Spleen (tissue), 11 donors: ENCODE data around the gene DNAJC7. TPM values are rescaled to one million over a fixed set of nuclear protein-coding genes. Genes with fewer than 3 reads are reported as not detected.

Experiments used
- DNase-seq: peaks from one replicate; pipeline ENCODE4 v3.0.0-alpha.2; 2020
- H3K27ac ChIP-seq, 8 donors: fragments of 200-600 bp; sonication (generic) in 7 of 8; 1 replicate in 4 of 8; 2 replicates in 4 of 8; pipeline versions ENCODE4 v1.5.0 to v1.8.0; 2016 to 2021; ENCODE audit warnings: inconsistent platforms in 4 of 8, mild to moderate bottlenecking in 4 of 8, moderate library complexity in 1 of 8
- H3K27me3 ChIP-seq, 7 donors: fragments of 200-600 bp; sonication (generic) in 6 of 7; replicated peaks in 1 of 7; 1 replicate in 4 of 7; 2 replicates in 3 of 7; pipeline versions ENCODE4 v1.5.0 to v1.8.0; 2016 to 2021; ENCODE audit warnings: inconsistent platforms in 3 of 7, mild to moderate bottlenecking in 1 of 7
- H3K36me3 ChIP-seq, 6 donors: fragments of 200-600 bp; sonication (generic) in 5 of 6; 1 replicate in 4 of 6; 2 replicates in 2 of 6; pipeline versions ENCODE4 v1.5.0 to v1.8.0; 2016 to 2021; ENCODE audit warnings: inconsistent platforms in 2 of 6
- H3K4me1 ChIP-seq, 6 donors: fragments of 200-600 bp; sonication (generic) in 5 of 6; 1 replicate in 3 of 6; 2 replicates in 3 of 6; pipeline versions ENCODE4 v1.5.0 to v1.8.0; 2016 to 2021; ENCODE audit warnings: inconsistent platforms in 3 of 6
- H3K4me3 ChIP-seq, 8 donors: fragments of 200-600 bp; sonication (generic) in 7 of 8; 1 replicate in 4 of 8; 2 replicates in 4 of 8; pipeline versions ENCODE4 v1.5.0 to v1.8.0; 2016 to 2021; ENCODE audit warnings: inconsistent platforms in 4 of 8, mild to moderate bottlenecking in 4 of 8, moderate library complexity in 2 of 8
- H3K9me3 ChIP-seq, 8 donors: fragments of 200-600 bp; sonication (generic) in 7 of 8; 1 replicate in 4 of 8; 2 replicates in 4 of 8; pipeline versions ENCODE4 v1.5.0 to v1.8.0; 2016 to 2021; ENCODE audit warnings: inconsistent platforms in 4 of 8
- POLR2A ChIP-seq, 3 donors: fragments of 450-650 bp; IDR thresholded peaks; one replicate each; pipeline ENCODE4 v1.5.1; 2017; ENCODE audit warnings: antibody characterized with exemption in 3 of 3, mild to moderate bottlenecking in 1 of 3
- POLR2AphosphoS5 ChIP-seq, 3 donors: sonication (generic); formaldehyde crosslinking; IDR thresholded peaks; one replicate each; pipeline ENCODE4 v1.5.1; 2017; ENCODE audit warnings: antibody characterized with exemption in 3 of 3
- WGBS, 5 donors: extraction: QIAGEN DNeasy Blood & Tissue Kit in 3 of 5; methylation state at CpG; one replicate each; pipeline versions ENCODE4 v1.1.5 to v1.1.7; 2013 to 2018; 5-methylcytosine and 5-hydroxymethylcytosine counted together
- intact Hi-C: fragments of 100-400 bp; cut with DNase I; formaldehyde crosslinking; loops from one replicate; pipeline ENCODE4 v1.15.0; 2023; ENCODE audit warnings: low total_unique reads
- polyA plus RNA-seq, 3 donors: library from polyadenylated mRNA; stranded (reverse); fragments of 200-250 nt; gene quantifications; one replicate each; pipeline ENCODE4 v1.2.1, GENCODE V29; 2013
- total RNA-seq, 7 donors: library from RNA; depleted of rRNA in 3 of 7; stranded (reverse); fragments of >200 nt in 3 of 7; fragmentation: NEBNext Ultra II Directional in 4 of 7; extraction: Animal tissue kit (Norgen Biotek cat#: 25700) in 4 of 7; gene quantifications; one replicate each; pipeline versions ENCODE4 v1.1.0 to v1.2.1, GENCODE V29; 2016 to 2021
- TF ChIP-seq, protein P1 (sequence below), 11 experiments: fragments of 200-600 bp in 7 of 11; fragments of 450-650 bp in 4 of 11; sonication (generic) in 4 of 11; IDR thresholded peaks in 8 of 11; conservative IDR thresholded peaks in 3 of 11; 1 replicate in 7 of 11; 2 replicates in 4 of 11; pipeline versions ENCODE4 v1.4.0 to v1.8.0; 2016 to 2021; ENCODE audit warnings: antibody characterized with exemption in 11 of 11, inconsistent platforms in 4 of 11, mild to moderate bottlenecking in 1 of 11
- donor health status: healthy with polysubstance abuse.
- donor health status: DM: no; HTN: no; CAD: no; lungs with moderate emphysema.
- donor health status: DM: no; HTN: no; CAD: no.
- donor health status: Bipolar disorder and iron deficiency.
- donor health status: healthy.
- donor health status: DM: no; HTN: no; CAD: no.
- donor health status: DM: yes; HTN: yes; CAD: no.

Gene DNAJC7
- total and polyA plus RNA-seq, 10 donors: 60.6 to 108 (median 79.2) TPM

DNA sequence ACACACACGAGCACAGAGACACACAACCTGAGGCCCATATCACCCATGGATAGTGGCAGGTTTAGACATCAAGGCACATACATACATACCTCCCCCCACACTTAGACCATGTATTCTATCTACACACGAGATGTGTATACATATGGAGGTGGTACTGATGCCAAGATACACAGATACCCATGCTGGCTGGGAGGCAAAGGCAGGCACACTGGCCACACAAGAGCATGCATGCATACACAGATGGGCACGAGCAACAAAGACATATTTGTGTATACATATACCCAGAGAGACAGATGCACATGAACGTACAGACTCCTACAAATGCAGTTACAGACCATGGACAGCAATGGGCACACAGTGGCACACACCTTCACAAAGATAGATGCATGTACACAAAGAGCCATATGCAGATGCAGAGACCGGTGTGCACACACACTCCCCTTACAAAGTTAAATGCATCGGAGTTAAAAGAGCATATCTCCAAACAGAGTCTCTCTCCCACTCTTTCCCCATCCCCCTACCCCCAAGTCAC is 35.2 kb upstream of the DNAJC7 start:
- intact Hi-C loops: no loop called here
- Histone ChIP-seq H3K27ac (no peak overlapping the region), H3K27me3 (peaks cover 0 to 49% (median 0%) of the 10 kb centered on the region in 7 donors), H3K4me1 (peaks cover 0 to 24% (median 14%) of the 10 kb centered on the region in 6 donors), H3K9me3 (peaks cover 0 to 4% (median 0%) of the 10 kb centered on the region in 8 donors), H3K4me3 (no peak overlapping the region), H3K36me3 (no peaks in the 10 kb centered on the region)
- WGBS, 5 donors: 75 to 88% (median 79%) methylated on average over 6 of the region's 6 CpGs
- DNase-seq: no peak
- TF ChIP-seq, protein P1, sequence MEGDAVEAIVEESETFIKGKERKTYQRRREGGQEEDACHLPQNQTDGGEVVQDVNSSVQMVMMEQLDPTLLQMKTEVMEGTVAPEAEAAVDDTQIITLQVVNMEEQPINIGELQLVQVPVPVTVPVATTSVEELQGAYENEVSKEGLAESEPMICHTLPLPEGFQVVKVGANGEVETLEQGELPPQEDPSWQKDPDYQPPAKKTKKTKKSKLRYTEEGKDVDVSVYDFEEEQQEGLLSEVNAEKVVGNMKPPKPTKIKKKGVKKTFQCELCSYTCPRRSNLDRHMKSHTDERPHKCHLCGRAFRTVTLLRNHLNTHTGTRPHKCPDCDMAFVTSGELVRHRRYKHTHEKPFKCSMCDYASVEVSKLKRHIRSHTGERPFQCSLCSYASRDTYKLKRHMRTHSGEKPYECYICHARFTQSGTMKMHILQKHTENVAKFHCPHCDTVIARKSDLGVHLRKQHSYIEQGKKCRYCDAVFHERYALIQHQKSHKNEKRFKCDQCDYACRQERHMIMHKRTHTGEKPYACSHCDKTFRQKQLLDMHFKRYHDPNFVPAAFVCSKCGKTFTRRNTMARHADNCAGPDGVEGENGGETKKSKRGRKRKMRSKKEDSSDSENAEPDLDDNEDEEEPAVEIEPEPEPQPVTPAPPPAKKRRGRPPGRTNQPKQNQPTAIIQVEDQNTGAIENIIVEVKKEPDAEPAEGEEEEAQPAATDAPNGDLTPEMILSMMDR (IDR thresholded peaks at IDR 0.05 in 8 of 11, conservative IDR thresholded peaks at IDR 0.05 in 3 of 11): no peak
- TF ChIP-seq POLR2AphosphoS5 (IDR thresholded peaks at IDR 0.05) (no peak), POLR2A (IDR thresholded peaks at IDR 0.05) (no peak)

DNA sequence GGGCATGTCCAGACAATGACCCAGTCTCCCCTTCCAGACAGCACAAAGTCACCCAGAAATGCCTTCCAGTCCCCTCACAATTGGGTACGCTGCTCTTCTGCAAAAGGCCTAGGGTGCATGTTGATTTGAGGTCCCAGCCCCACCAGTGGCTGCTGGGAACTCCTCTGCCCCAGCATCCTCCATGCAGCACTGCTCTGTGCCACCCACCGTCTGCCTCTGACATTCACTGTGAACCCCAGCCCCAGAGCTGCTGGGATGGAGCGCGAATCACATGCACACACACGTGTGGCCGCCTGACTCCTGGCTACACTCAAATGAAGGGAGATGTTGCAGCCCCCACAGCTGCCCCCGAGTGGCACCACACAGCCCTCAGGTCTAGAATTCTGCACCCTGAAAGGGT is 34.4 kb upstream of the DNAJC7 start:
- H3K9me3 ChIP-seq: peaks cover 0 to 3% (median 0%) of the 10 kb centered on the region in 8 donors
- H3K4me3 ChIP-seq: no peak overlapping the region
- peaks cover 0 to 49% (median 0%) of the 10 kb centered on the region in 7 donors for H3K27me3 ChIP-seq
- intact Hi-C loops: no loop called here
- peaks cover 0 to 24% (median 14%) of the 10 kb centered on the region in 6 donors for H3K4me1 ChIP-seq
- WGBS, 5 donors: 90 to 95% (median 92%) methylated on average over 4 to 7 of the region's 7 CpGs
- DNase-seq: no peak
- H3K27ac ChIP-seq: no peak overlapping the region
- H3K36me3 ChIP-seq: no peaks in the 10 kb centered on the region
- TF ChIP-seq POLR2AphosphoS5 (IDR thresholded peaks at IDR 0.05): no peak
- TF ChIP-seq, protein P1 (IDR thresholded peaks at IDR 0.05 in 8 of 11, conservative IDR thresholded peaks at IDR 0.05 in 3 of 11): no peak
- TF ChIP-seq POLR2A (IDR thresholded peaks at IDR 0.05): no peak

DNA sequence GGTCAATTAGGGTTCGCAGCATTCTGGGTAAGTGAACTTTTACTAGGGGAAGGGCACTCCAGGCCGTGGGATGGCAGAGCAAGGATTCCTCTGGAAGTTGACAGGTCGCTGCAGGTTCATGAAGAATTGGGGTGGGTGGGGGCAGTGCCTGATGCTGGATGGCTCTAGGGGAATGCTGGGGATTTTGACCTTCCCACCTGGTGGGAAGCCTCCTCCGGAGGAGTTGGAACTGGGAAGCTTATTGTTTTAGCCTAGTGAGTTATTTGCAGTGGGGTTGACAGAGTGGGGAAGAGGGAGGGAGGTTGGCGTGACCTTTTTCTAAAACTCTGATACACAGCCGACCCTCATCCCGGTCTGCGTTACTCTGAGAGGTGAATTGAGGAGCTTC is 33.8 kb upstream of the DNAJC7 start:
- TF ChIP-seq, protein P1 (IDR thresholded peaks at IDR 0.05 in 8 of 11, conservative IDR thresholded peaks at IDR 0.05 in 3 of 11): no peak
- no peak for TF ChIP-seq POLR2AphosphoS5 (IDR thresholded peaks at IDR 0.05)
- TF ChIP-seq POLR2A (IDR thresholded peaks at IDR 0.05): no peak
- H3K27me3 ChIP-seq: peaks cover 0 to 46% (median 0%) of the 10 kb centered on the region in 7 donors
- no peak overlapping the region for H3K27ac ChIP-seq
- WGBS, 5 donors: 65 to 73% (median 68%) methylated on average over 8 of the region's 8 CpGs
- DNase-seq: no peak
- no peaks in the 10 kb centered on the region for H3K9me3 ChIP-seq
- peak overlapping the region in 7 of 8 donors; percentile 44 to 81 (median 55) for H3K4me3 ChIP-seq
- peaks cover 0 to 24% (median 14%) of the 10 kb centered on the region in 6 donors for H3K4me1 ChIP-seq
- intact Hi-C loops: no loop called here
- no peaks in the 10 kb centered on the region for H3K36me3 ChIP-seq

DNA sequence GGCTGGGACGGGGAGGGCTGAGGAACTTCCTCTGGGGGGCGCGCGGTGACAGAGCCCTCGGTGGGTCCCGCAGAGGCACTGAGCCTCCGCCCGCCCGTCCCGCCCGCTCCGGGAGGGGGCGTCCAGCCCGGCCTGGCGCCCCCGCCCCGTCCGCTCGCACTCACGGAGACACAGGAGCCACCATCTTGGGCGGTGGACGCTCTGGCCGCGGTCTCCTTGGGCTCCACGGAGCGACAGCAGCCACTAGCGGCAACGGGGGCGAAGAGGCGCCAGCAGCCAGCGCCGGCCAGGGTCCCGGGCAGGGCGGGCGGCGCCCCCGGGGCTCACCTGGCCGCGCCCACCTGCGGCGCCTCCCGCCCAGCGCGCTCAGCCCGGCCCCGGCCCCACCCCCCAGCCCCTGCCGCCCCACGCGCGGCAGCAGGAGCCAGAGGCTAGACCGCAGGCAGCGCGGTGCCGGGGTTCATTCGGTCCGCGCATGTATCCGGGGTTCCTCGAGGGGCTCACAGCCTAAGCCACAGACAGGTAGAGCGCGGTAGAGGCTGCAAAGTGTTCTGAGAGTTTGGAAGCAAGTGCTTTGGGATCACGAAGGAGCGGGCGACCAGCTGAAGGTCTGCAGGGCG is 33.3 kb upstream of the DNAJC7 start, which contains the start of gene C17orf113:
Gene C17orf113 (minus strand): TSS at position 209 of the 620 bp plus-strand sequence. CDS start 7,225 bp downstream, outside the sequence.
- H3K9me3 ChIP-seq: no peaks in the 10 kb centered on the region
- H3K36me3 ChIP-seq: no peaks in the 10 kb centered on the region
- H3K27me3 ChIP-seq: peaks cover 0 to 41% (median 0%) of the 10 kb centered on the region in 7 donors
- no peak for TF ChIP-seq POLR2A (IDR thresholded peaks at IDR 0.05)
- TF ChIP-seq, protein P1 (IDR thresholded peaks at IDR 0.05 in 8 of 11, conservative IDR thresholded peaks at IDR 0.05 in 3 of 11): peak in 5 of 11 experiments; percentile 39 to 53 (median 44)
- TF ChIP-seq POLR2AphosphoS5 (IDR thresholded peaks at IDR 0.05): peak in 1 of 3 donors; percentile 54
- DNase-seq: peak; percentile 90
- H3K4me1 ChIP-seq: peaks cover 0 to 24% (median 14%) of the 10 kb centered on the region in 6 donors
- peak within 1 kb of the TSS in 1 of 8 donors; percentile 43 for H3K27ac ChIP-seq
- intact Hi-C loops: no loop called here
- H3K4me3 ChIP-seq: peak within 1 kb of the TSS; percentile 44 to 81 (median 54)
- 1 to 4% (median 3%) methylated on average over 15 to 65 of the region's 65 CpGs for WGBS, 5 donors
